ENCODE measurements around the gene RGS3. TPM values are rescaled to one million over a fixed set of nuclear protein-coding genes. Genes with fewer than 3 reads are reported as not detected.
A peak's percentile ranks its signal among the peaks of the same experiment; 100 is the strongest.

The RGS3 gene
- total and polyA plus RNA-seq, 2 of the 13 experiments (the other 11 are each of a cell fraction or from before 2014, with no cell fraction given) = 17.1 to 28.8 TPM

- no peak overlapping the region for H2AFZ ChIP-seq (ENCODE audit: low read length)
- H3K4me3 ChIP-seq (replicated peaks in 1 of 3; ENCODE audit: insufficient read depth in 1 of 3, low read depth in 2 of 3, low read length in 3 of 3) = no peak overlapping the region
- H3K9ac ChIP-seq (ENCODE audit: insufficient read depth, low read depth, low read length) = no peak overlapping the region
- H3K4me2 ChIP-seq (ENCODE audit: low read depth, low read length) = 0 out of 2 replicates have a peak overlapping the region, but pooled peaks have one; percentile 18
- BruUV-seq (replicated peaks) = no TSS peak
- peaks cover 26% of the 10 kb centered on the region for H3K4me1 ChIP-seq (ENCODE audit: insufficient read depth, low read length)
- no peak overlapping the region for H3K27ac ChIP-seq (ENCODE audit: extremely low read length, insufficient read depth, low read length)
- H3K27me3 ChIP-seq (ENCODE audit: control insufficient read depth in 1 of 2, insufficient read depth in 2 of 2, low read length in 2 of 2) = no peaks in the 10 kb centered on the region
- H3K36me3 ChIP-seq (replicated peaks in 1 of 2; ENCODE audit: control insufficient read depth in 1 of 2, insufficient read depth in 2 of 2, low read length in 2 of 2) = peaks cover 34 to 90% of the 10 kb centered on the region in 2 experiments
- CTCF ChIA-PET (ENCODE audit: low intra/inter-chr PET ratio, low total read pairs) = no interaction called here
- no peaks in the 10 kb centered on the region for H3K9me3 ChIP-seq (ENCODE audit: low read length)
- ATAC-seq = peak; percentile 77
- no peaks in the 10 kb centered on the region; the same call in 1 of the 2 replicates for H4K20me1 ChIP-seq (ENCODE audit: insufficient read depth, low read length)
- H3K79me2 ChIP-seq (ENCODE audit: insufficient read depth, low read length) = no peaks in the 10 kb centered on the region
- POLR2A ChIA-PET = no interaction called here
- peak; percentile 47 for FAIRE-seq
- intact Hi-C loops (cut with micrococcal nuclease; ENCODE audit: unreplicated experiment) = no loop called here
- DNase-seq (ENCODE audit: low spot score) = peak; percentile 33
- WGBS (ENCODE audit: low lambda C conversion rate) = 74% methylated on average over 3 of the region's 3 CpGs
- in situ Hi-C loops (cut with HindIII; ENCODE audit: extremely low pct_ligation_motif_present, low pct_unique_long_range_greater_than_20kb) = no loop called here
- no peak for TF ChIP-seq JDP2 (CRISPR knock-in tag; IDR thresholded peaks at IDR 0.05; ENCODE audit: borderline replicate concordance)
- TF ChIP-seq SMC3 (IDR thresholded peaks at IDR 0.05; ENCODE audit: low read length) = no peak
- no peak for TF ChIP-seq REL (CRISPR knock-in tag; conservative IDR thresholded peaks at IDR 0.05)
- TF ChIP-seq ARID5B (CRISPR knock-in tag; IDR thresholded peaks at IDR 0.05) = peak; percentile 53; the same call in 1 of the 2 replicates
- 0 out of 2 replicates have a peak, but pooled peaks have one; percentile 20 for TF ChIP-seq ERF (CRISPR knock-in tag; IDR thresholded peaks at IDR 0.05)
- TF ChIP-seq, protein P1, sequence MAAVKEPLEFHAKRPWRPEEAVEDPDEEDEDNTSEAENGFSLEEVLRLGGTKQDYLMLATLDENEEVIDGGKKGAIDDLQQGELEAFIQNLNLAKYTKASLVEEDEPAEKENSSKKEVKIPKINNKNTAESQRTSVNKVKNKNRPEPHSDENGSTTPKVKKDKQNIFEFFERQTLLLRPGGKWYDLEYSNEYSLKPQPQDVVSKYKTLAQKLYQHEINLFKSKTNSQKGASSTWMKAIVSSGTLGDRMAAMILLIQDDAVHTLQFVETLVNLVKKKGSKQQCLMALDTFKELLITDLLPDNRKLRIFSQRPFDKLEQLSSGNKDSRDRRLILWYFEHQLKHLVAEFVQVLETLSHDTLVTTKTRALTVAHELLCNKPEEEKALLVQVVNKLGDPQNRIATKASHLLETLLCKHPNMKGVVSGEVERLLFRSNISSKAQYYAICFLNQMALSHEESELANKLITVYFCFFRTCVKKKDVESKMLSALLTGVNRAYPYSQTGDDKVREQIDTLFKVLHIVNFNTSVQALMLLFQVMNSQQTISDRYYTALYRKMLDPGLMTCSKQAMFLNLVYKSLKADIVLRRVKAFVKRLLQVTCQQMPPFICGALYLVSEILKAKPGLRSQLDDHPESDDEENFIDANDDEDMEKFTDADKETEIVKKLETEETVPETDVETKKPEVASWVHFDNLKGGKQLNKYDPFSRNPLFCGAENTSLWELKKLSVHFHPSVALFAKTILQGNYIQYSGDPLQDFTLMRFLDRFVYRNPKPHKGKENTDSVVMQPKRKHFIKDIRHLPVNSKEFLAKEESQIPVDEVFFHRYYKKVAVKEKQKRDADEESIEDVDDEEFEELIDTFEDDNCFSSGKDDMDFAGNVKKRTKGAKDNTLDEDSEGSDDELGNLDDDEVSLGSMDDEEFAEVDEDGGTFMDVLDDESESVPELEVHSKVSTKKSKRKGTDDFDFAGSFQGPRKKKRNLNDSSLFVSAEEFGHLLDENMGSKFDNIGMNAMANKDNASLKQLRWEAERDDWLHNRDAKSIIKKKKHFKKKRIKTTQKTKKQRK (IDR thresholded peaks at IDR 0.05; ENCODE audit: low read length) = no peak
- peak in 1 of 2 experiments; percentile 27; a peak in 1 of 4 replicates for TF ChIP-seq EP300 (IDR thresholded peaks at IDR 0.05; ENCODE audit: low read depth in 2 of 2, low read length in 2 of 2)
- TF ChIP-seq EP300 (CRISPR knock-in tag; IDR thresholded peaks at IDR 0.05; ENCODE audit: borderline replicate concordance) = no peak
- TF ChIP-seq PHF21A (CRISPR knock-in tag; IDR thresholded peaks at IDR 0.05) = no peak
- no peak for TF ChIP-seq ZFP41 (CRISPR knock-in tag; IDR thresholded peaks at IDR 0.05; ENCODE audit: borderline replicate concordance)
- TF ChIP-seq, protein P2, sequence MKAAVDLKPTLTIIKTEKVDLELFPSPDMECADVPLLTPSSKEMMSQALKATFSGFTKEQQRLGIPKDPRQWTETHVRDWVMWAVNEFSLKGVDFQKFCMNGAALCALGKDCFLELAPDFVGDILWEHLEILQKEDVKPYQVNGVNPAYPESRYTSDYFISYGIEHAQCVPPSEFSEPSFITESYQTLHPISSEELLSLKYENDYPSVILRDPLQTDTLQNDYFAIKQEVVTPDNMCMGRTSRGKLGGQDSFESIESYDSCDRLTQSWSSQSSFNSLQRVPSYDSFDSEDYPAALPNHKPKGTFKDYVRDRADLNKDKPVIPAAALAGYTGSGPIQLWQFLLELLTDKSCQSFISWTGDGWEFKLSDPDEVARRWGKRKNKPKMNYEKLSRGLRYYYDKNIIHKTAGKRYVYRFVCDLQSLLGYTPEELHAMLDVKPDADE (CRISPR knock-in tag; IDR thresholded peaks at IDR 0.05) = no peak
- TF ChIP-seq GLI4 (CRISPR knock-in tag; IDR thresholded peaks at IDR 0.05; ENCODE audit: borderline replicate concordance) = no peak
Measured at GRCh38 chr9:113519426-113520108, 56.0 kb downstream of the RGS3 start.
